PC-3 (cell line): ENCODE data around the gene PLCL1.
"Not testable (repeated sequence)": the region's sequence is repeated elsewhere in the genome, so short reads cannot be mapped to it uniquely, and the experiment has no call there.

Source experiments
- CTCF ChIP-seq: fragments of 300-600 bp; sonication (generic); conservative IDR thresholded peaks from 2 replicates; pipeline ENCODE4 v1.5.1; 2017; ENCODE audit warnings: antibody characterized with exemption, low read depth, mild to moderate bottlenecking, low read length
- EZH2 ChIP-seq: fragments of 300-600 bp; sonication (generic); IDR thresholded peaks from one replicate; pipeline ENCODE4 v1.6.1; 2017; ENCODE audit warnings: antibody characterized with exemption, mild to moderate bottlenecking, low read length; ENCODE audit not compliant: unreplicated experiment
- EZH2phosphoT487 ChIP-seq: fragments of 300-600 bp; sonication (generic); IDR thresholded peaks from 2 replicates; pipeline ENCODE4 v1.6.1; 2018; ENCODE audit warnings: mild to moderate bottlenecking, antibody characterized with exemption, low read length, borderline replicate concordance

- not testable (repeated sequence) for TF ChIP-seq CTCF, EZH2, EZH2phosphoT487
Observed at GRCh38 chr2:198029576-198029975, 225.2 kb downstream of the PLCL1 start.
